Astrocyte (in vitro differentiated cells and primary cell): Measurements from ENCODE around the gene DBNDD2. TPM values are rescaled to one million over a fixed set of nuclear protein-coding genes. Genes with fewer than 3 reads are reported as not detected.

ENCODE experiments used
- DNase-seq: peaks from one replicate; pipeline ENCODE4 v3.0.0-alpha.2; 2010; ENCODE audit warnings: low read depth
- FAIRE-seq: peaks from 2 replicates; lab custom pipeline; 2011; peaks lifted over from hg19 to GRCh38; lab: Jason Lieb, UNC
- H2AFZ ChIP-seq: 2 replicates; pipeline ENCODE4 v1.6.0; 2012; ENCODE audit warnings: low read depth, low read length, inconsistent platforms
- H3K27ac ChIP-seq: 2 replicates; pipeline ENCODE4 v1.5.1; 2011; ENCODE audit warnings: low read depth, low read length, inconsistent platforms
- H3K27me3 ChIP-seq: 2 replicates; pipeline ENCODE4 v1.6.0; 2011; ENCODE audit warnings: low read length, inconsistent platforms; ENCODE audit not compliant: insufficient read depth
- H3K36me3 ChIP-seq: 2 replicates; pipeline ENCODE4 v1.5.1; 2011; ENCODE audit warnings: low read length, inconsistent platforms; ENCODE audit not compliant: insufficient read depth
- H3K4me1 ChIP-seq: 2 replicates; pipeline ENCODE4 v1.5.1; 2011; ENCODE audit warnings: low read length, inconsistent platforms; ENCODE audit not compliant: insufficient read depth
- H3K4me2 ChIP-seq: 2 replicates; pipeline ENCODE4 v1.6.0; 2012; ENCODE audit warnings: low read length, inconsistent platforms
- H3K4me3 ChIP-seq: 2 replicates; pipeline ENCODE4 v1.5.1; 2011; ENCODE audit warnings: low read depth, mild to moderate bottlenecking, low read length, inconsistent platforms; ENCODE audit not compliant: insufficient read depth
- H3K79me2 ChIP-seq: 2 replicates; pipeline ENCODE4 v1.6.0; 2012; ENCODE audit warnings: mild to moderate bottlenecking, low read length, inconsistent platforms; ENCODE audit not compliant: insufficient read depth
- H3K9ac ChIP-seq: 2 replicates; pipeline ENCODE4 v1.6.0; 2012; ENCODE audit warnings: mild to moderate bottlenecking, low read length, inconsistent platforms
- H3K9me3 ChIP-seq: 2 replicates; pipeline ENCODE4 v1.5.1; 2012; ENCODE audit warnings: low read depth, mild to moderate bottlenecking, low read length, inconsistent platforms; ENCODE audit not compliant: insufficient read depth
- H4K20me1 ChIP-seq: 2 replicates; pipeline ENCODE4 v1.6.0; 2012; ENCODE audit warnings: low read length, inconsistent platforms; ENCODE audit not compliant: insufficient read depth
- H3K27ac Mint-ChIP-seq: one replicate; pipeline ENCODE4 v1.8.0; 2021; ENCODE audit warnings: mild to moderate bottlenecking, mixed read lengths; ENCODE audit not compliant: unreplicated experiment
- H3K27me3 Mint-ChIP-seq: one replicate; pipeline ENCODE4 v1.8.0; 2021; ENCODE audit warnings: low read depth, mixed read lengths; ENCODE audit not compliant: unreplicated experiment
- H3K36me3 Mint-ChIP-seq: one replicate; pipeline ENCODE4 v1.8.0; 2021; ENCODE audit warnings: low read depth, mixed read lengths; ENCODE audit not compliant: unreplicated experiment
- H3K4me1 Mint-ChIP-seq: one replicate; pipeline ENCODE4 v1.8.0; 2021; ENCODE audit warnings: low read depth, mixed read lengths; ENCODE audit not compliant: unreplicated experiment
- H3K4me3 Mint-ChIP-seq: one replicate; pipeline ENCODE4 v1.8.0; 2021; ENCODE audit warnings: mild to moderate bottlenecking, moderate library complexity, mixed read lengths; ENCODE audit not compliant: unreplicated experiment
- H3K9me3 Mint-ChIP-seq: one replicate; pipeline ENCODE4 v1.8.0; 2021; ENCODE audit warnings: mild to moderate bottlenecking, mixed read lengths; ENCODE audit not compliant: unreplicated experiment
- CTCF ChIP-seq: IDR thresholded peaks from 2 replicates; pipeline ENCODE4 v1.5.1; 2011; ENCODE audit warnings: low read depth, mild to moderate bottlenecking, inconsistent platforms, low read length, moderate library complexity; ENCODE audit not compliant: insufficient read depth
- EZH2 ChIP-seq: IDR thresholded peaks from 2 replicates; pipeline ENCODE4 v1.6.1; 2012; ENCODE audit warnings: mild to moderate bottlenecking, low read length, inconsistent platforms; ENCODE audit not compliant: insufficient read depth
- total RNA-seq: library from RNA; stranded (reverse); gene quantifications from 2 replicates; pipeline ENCODE4 v1.2.1, GENCODE V29; 2021

Gene DBNDD2
- total RNA-seq, 1 donor from 2014 or later = 11.3 TPM

- H3K36me3 Mint-ChIP-seq = peaks cover 22% of the 10 kb centered on the region
- no peak for TF ChIP-seq CTCF
- TF ChIP-seq EZH2 = no peak
- no peak for DNase-seq
- Histone ChIP-seq H3K4me1 (no peaks in the 10 kb centered on the region), H3K79me2 (no peaks in the 10 kb centered on the region), H3K27ac (no peak overlapping the region), H3K27me3 (no peaks in the 10 kb centered on the region), H4K20me1 (no peaks in the 10 kb centered on the region), H3K9ac (no peak overlapping the region), H3K4me2 (no peak overlapping the region), H3K4me3 (no peak overlapping the region), H3K9me3 (peaks cover 6% of the 10 kb centered on the region), H2AFZ (no peak overlapping the region), H3K36me3 (no peaks in the 10 kb centered on the region)
- no peak overlapping the region for H3K27ac Mint-ChIP-seq
- H3K4me3 Mint-ChIP-seq = no peak overlapping the region
- H3K4me1 Mint-ChIP-seq = no peaks in the 10 kb centered on the region
- H3K27me3 Mint-ChIP-seq = no peaks in the 10 kb centered on the region
- H3K9me3 Mint-ChIP-seq = peaks cover 12% of the 10 kb centered on the region
- no peak for FAIRE-seq
These were observed 9.1 kb upstream of the DBNDD2 start for GRCh38 chr20:45399018-45399417.

DNA sequence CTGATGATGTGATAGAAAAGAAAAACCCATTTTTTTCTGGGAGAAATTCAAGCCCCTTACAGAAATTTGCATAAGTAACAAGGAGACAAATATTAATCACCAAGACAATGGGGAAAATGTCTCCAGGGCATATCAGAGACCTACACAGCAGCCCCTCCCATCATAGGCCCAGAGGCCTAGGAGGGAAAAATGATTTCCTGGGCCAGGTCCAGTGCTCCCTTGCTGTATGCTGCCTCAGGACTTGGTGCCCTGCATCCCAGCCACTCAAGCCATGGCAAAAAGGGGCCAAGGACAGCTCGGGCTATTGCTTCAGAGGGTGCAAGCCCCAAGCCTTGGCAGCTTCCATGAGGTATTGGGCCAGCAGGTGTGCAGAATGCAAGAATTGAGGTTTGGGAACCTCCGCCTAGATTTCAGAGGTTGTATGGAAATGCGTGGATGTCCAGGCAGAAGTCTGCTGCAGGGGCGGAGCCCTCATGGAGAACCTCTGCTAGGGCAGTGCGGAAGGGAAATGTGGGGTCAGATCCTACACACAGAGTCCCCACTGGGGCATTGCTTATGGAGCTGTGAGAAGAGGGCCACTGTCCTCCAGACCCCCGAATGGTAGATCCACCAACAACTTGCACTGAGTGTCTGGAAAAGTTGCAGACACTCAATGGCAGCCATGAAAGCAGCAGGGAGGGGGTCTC is 7.6 kb upstream of the DBNDD2 start:
- peaks cover 2% of the 10 kb centered on the region for H3K4me1 ChIP-seq
- DNase-seq (no peak), FAIRE-seq (no peak)
- H3K27me3 ChIP-seq = peaks cover under 1% of the 10 kb centered on the region
- H3K36me3 ChIP-seq = no peaks in the 10 kb centered on the region
- H3K4me2 ChIP-seq = no peak overlapping the region
- no peak overlapping the region for H3K27ac ChIP-seq
- peaks cover 6% of the 10 kb centered on the region for H3K9me3 ChIP-seq
- TF ChIP-seq CTCF (no peak), EZH2 (no peak)
- H3K27me3 Mint-ChIP-seq = peaks cover 5% of the 10 kb centered on the region
- no peak overlapping the region for H3K4me3 ChIP-seq
- no peak overlapping the region for H3K27ac Mint-ChIP-seq
- no peak overlapping the region for H3K4me3 Mint-ChIP-seq
- H3K9ac ChIP-seq = no peak overlapping the region
- no peak overlapping the region for H2AFZ ChIP-seq
- peaks cover 18% of the 10 kb centered on the region for H3K36me3 Mint-ChIP-seq
- no peaks in the 10 kb centered on the region for H3K79me2 ChIP-seq
- H3K4me1 Mint-ChIP-seq = no peaks in the 10 kb centered on the region
- H4K20me1 ChIP-seq = no peaks in the 10 kb centered on the region
- peaks cover 12% of the 10 kb centered on the region for H3K9me3 Mint-ChIP-seq

DNA sequence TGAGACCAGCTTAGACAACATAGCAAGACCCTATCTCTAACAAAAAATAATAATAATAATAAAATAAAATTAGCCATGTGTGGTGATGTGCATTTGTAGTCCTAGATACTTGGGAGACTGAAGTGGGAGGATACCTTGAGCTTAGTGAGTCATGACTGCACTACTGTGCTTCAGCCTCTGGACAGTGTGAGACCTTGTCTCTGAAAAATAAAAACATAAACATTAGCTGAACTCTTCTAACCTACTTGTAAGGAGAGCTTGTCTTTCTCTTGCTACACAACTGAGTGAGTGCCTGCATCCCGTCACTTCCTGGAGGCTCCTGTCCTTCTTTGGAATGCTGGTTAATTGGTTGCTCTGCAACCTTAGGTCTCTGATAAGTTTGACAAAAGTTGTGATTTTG is 5.1 kb upstream of the DBNDD2 start:
- no peak overlapping the region for H3K27ac Mint-ChIP-seq

More for the DNA sequence above, 5.1 kb upstream of the DBNDD2 start:
- FAIRE-seq = no peak
- peaks cover 13% of the 10 kb centered on the region for H3K36me3 Mint-ChIP-seq
- Histone ChIP-seq H3K9me3 (peaks cover 6% of the 10 kb centered on the region), H3K79me2 (no peaks in the 10 kb centered on the region), H3K27me3 (peaks cover 3% of the 10 kb centered on the region), H4K20me1 (peaks cover 6% of the 10 kb centered on the region), H3K27ac (no peak overlapping the region), H3K36me3 (no peaks in the 10 kb centered on the region), H3K4me1 (peaks cover 16% of the 10 kb centered on the region), H3K4me3 (no peak overlapping the region), H3K4me2 (no peak overlapping the region), H2AFZ (no peak overlapping the region), H3K9ac (no peak overlapping the region)
- no peak for DNase-seq
- H3K9me3 Mint-ChIP-seq = peaks cover 12% of the 10 kb centered on the region
- H3K4me1 Mint-ChIP-seq = no peaks in the 10 kb centered on the region
- TF ChIP-seq EZH2 (no peak), CTCF (no peak)
- no peak overlapping the region for H3K4me3 Mint-ChIP-seq
- H3K27me3 Mint-ChIP-seq = peaks cover 7% of the 10 kb centered on the region
